Measurements from ENCODE around the gene ERC2.

ERC2 gene

DNA sequence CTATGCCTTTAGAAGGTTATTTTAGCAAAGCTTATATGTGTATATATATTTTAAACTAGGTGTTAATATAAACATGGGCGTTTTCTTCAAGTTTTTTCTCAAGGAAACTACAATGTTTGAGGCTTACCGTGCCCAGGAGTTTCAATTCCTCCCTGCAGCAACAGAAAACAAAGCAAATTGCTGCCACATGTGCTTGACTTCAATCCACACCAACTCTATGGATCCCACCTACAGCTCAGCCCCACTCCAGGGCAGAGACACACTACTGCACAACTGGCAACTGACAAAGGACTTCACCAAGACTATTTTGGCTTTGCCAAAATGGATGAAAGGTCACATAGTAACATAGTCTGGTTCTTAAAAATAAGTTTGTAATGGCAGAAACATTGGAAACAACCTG, 346.6 kb downstream of the ERC2 start:
- Histone ChIP-seq H3K4me1 (no peaks in the 10 kb centered on the region), H3K4me3 (ENCODE audit: low read depth, low read length) (no peak overlapping the region), H3K36me3 (no peaks in the 10 kb centered on the region), H3K9me3 (no peaks in the 10 kb centered on the region), H3K27me3 (no peaks in the 10 kb centered on the region)
- DNase-seq: no peak
- TF ChIP-seq, protein P1, sequence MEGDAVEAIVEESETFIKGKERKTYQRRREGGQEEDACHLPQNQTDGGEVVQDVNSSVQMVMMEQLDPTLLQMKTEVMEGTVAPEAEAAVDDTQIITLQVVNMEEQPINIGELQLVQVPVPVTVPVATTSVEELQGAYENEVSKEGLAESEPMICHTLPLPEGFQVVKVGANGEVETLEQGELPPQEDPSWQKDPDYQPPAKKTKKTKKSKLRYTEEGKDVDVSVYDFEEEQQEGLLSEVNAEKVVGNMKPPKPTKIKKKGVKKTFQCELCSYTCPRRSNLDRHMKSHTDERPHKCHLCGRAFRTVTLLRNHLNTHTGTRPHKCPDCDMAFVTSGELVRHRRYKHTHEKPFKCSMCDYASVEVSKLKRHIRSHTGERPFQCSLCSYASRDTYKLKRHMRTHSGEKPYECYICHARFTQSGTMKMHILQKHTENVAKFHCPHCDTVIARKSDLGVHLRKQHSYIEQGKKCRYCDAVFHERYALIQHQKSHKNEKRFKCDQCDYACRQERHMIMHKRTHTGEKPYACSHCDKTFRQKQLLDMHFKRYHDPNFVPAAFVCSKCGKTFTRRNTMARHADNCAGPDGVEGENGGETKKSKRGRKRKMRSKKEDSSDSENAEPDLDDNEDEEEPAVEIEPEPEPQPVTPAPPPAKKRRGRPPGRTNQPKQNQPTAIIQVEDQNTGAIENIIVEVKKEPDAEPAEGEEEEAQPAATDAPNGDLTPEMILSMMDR (IDR thresholded peaks at IDR 0.05; ENCODE audit: low read depth, low read length): no peak

DNA sequence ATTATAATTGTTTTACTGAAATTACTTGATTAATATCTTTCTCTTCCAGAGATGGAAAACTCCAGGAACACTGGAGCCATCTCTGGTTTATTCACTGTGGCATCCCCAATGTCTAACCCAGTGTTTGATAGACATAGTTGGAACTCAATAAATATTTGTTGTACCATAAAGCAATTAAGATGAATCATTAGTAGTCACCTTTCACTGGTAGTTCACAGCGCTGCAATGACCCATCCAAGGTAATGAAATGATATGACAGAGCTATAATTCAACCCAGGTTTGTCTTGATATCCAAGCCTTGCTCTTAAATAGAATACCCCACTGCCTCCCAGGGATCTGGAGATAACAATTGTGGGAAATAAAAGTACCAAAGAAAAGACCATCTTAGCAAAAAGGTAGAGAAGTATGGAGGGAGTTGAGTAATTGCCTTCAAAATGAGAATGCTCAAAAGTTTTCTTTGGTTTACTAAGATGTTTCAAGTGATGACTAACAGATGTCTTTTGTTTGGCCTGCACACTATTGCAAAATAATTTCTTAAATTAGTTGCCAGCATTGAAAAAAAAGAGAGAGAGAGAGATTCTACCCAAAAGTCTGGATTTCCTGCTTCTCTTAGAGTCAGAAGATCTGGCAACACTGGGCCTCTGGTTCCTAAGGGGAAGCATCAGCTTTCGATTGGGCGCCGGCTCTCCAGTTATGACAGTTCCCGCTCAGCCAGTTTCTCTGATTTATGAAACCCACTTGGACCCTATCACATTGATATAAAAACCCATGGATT, 348.5 kb downstream of the ERC2 start:
- no peak for DNase-seq
- Histone ChIP-seq H3K36me3 (no peaks in the 10 kb centered on the region), H3K4me1 (no peaks in the 10 kb centered on the region), H3K27me3 (no peaks in the 10 kb centered on the region), H3K9me3 (no peaks in the 10 kb centered on the region), H3K4me3 (ENCODE audit: low read depth, low read length) (no peak overlapping the region)
- TF ChIP-seq, protein P1 (IDR thresholded peaks at IDR 0.05; ENCODE audit: low read depth, low read length): no peak

DNA sequence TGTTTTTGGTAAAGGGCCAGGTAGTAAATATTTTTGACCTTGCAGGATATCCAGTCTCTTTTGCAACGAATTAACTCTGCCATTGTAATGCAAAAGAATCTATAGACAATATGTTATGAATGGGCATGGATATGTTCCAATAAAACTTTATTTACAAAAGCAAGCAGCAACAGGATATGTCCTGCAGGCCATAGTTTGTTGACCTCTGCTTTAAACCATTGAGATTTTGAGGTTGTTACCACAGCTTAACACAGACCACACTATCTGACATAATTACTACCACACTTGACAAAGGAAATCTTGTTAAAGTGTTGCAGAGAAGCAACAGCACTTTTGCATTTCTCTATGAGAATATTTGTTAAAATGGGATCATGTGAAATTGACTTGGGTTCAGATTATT, 349.3 kb downstream of the ERC2 start:
- H3K4me3 ChIP-seq (ENCODE audit: low read depth, low read length): no peak overlapping the region
- H3K36me3 ChIP-seq: no peaks in the 10 kb centered on the region
- H3K27me3 ChIP-seq: no peaks in the 10 kb centered on the region
- TF ChIP-seq, protein P1 (IDR thresholded peaks at IDR 0.05; ENCODE audit: low read depth, low read length): no peak
- DNase-seq: no peak
- no peaks in the 10 kb centered on the region for H3K9me3 ChIP-seq
- H3K4me1 ChIP-seq: no peaks in the 10 kb centered on the region

GRCh38 chr3:56115698-56116097, 352.6 kb downstream of the ERC2 start:
- Histone ChIP-seq H3K4me1 (no peaks in the 10 kb centered on the region), H3K9me3 (no peaks in the 10 kb centered on the region), H3K27me3 (no peaks in the 10 kb centered on the region), H3K4me3 (ENCODE audit: low read depth, low read length) (no peak overlapping the region), H3K36me3 (no peaks in the 10 kb centered on the region)
- DNase-seq: no peak
- TF ChIP-seq, protein P1 (IDR thresholded peaks at IDR 0.05; ENCODE audit: low read depth, low read length): no peak

DNA sequence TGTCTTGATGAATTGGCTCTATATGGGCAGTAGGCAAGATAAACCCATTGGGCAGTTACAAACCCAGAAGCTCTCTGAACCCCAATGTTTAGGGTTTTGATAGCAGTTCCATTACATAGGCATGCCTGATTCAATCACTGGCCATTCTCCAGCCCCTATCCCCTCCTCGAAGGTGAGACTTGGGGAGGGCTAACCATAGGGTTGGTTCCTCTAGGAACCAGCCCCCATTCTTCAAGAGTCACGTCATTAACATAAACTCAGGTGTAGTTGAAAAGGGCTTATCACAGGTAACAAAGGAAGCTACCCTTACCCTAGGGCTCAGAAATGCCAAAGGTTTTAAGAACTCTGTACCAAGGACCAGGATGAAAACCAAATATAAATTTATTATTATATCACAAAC, 353.1 kb downstream of the ERC2 start:
- TF ChIP-seq, protein P1 (IDR thresholded peaks at IDR 0.05; ENCODE audit: low read depth, low read length): no peak
- Histone ChIP-seq H3K27me3 (no peaks in the 10 kb centered on the region), H3K4me3 (ENCODE audit: low read depth, low read length) (no peak overlapping the region), H3K9me3 (no peaks in the 10 kb centered on the region), H3K36me3 (no peaks in the 10 kb centered on the region), H3K4me1 (no peaks in the 10 kb centered on the region)
- no peak for DNase-seq

GRCh38 chr3:56113908-56114307, 354.4 kb downstream of the ERC2 start:
- no peak for DNase-seq
- H3K4me3 ChIP-seq (ENCODE audit: low read depth, low read length): no peak overlapping the region
- no peaks in the 10 kb centered on the region for H3K4me1 ChIP-seq
- H3K27me3 ChIP-seq: no peaks in the 10 kb centered on the region
- no peaks in the 10 kb centered on the region for H3K9me3 ChIP-seq
- TF ChIP-seq, protein P1 (IDR thresholded peaks at IDR 0.05; ENCODE audit: low read depth, low read length): no peak
- no peaks in the 10 kb centered on the region for H3K36me3 ChIP-seq
